CD8-positive, alpha-beta memory T cell (primary cell): ENCODE measurements around the gene DPH1. TPM values are rescaled to one million over a fixed set of nuclear protein-coding genes. Genes with fewer than 3 reads are reported as not detected.

Source experiments
- CTCF ChIA-PET: fragments of 350-600 bp; sonication (Branson Sonifier 250); formaldehyde crosslinking; loops from one replicate; lab custom pipeline; 2021; ENCODE audit warnings: antibody characterized with exemption; lab: Charles Lee
- POLR2A ChIA-PET: fragments of 350-600 bp; sonication (Branson Sonifier 250); formaldehyde crosslinking; loops from one replicate; lab custom pipeline; 2021; ENCODE audit warnings: antibody characterized with exemption; lab: Charles Lee
- DNase-seq, 5 donors: peaks; one replicate each; pipeline versions ENCODE4 v3.0.0 to v3.0.0-alpha.2; 2020 to 2022; ENCODE audit warnings: mixed read lengths in 1 of 5
- H3K27ac ChIP-seq: one replicate; pipeline ENCODE4 v1.7.0; 2013; ENCODE audit warnings: low read depth, mild to moderate bottlenecking, low read length, moderate library complexity
- H3K27me3 ChIP-seq: 2 replicates; pipeline ENCODE4 v1.7.0; 2013; ENCODE audit warnings: low read length, mild to moderate bottlenecking; ENCODE audit not compliant: insufficient read depth, poor library complexity, severe bottlenecking
- H3K36me3 ChIP-seq: 2 replicates; pipeline ENCODE4 v1.7.0; 2013; ENCODE audit warnings: mild to moderate bottlenecking, low read length, moderate library complexity; ENCODE audit not compliant: insufficient read depth
- H3K4me1 ChIP-seq: 2 replicates; pipeline ENCODE4 v1.7.0; 2013; ENCODE audit warnings: mild to moderate bottlenecking, low read length, moderate library complexity; ENCODE audit not compliant: insufficient read depth
- H3K4me3 ChIP-seq: 2 replicates; pipeline ENCODE4 v1.7.0; 2013; ENCODE audit warnings: mild to moderate bottlenecking, low read length
- H3K9me3 ChIP-seq: 2 replicates; pipeline ENCODE4 v1.7.0; 2013; ENCODE audit warnings: mild to moderate bottlenecking, low read length
- H3K27ac Mint-ChIP-seq, 8 donors: one replicate each; pipeline ENCODE4 v1.8.0; 2020 to 2021; ENCODE audit warnings: mixed read lengths in 8 of 8, mild to moderate bottlenecking in 6 of 8, inconsistent platforms in 3 of 8, moderate library complexity in 3 of 8
- H3K27me3 Mint-ChIP-seq, 2 donors: one replicate each; pipeline ENCODE4 v1.8.0; 2020 to 2021; ENCODE audit warnings: mixed read lengths in 2 of 2, mild to moderate bottlenecking in 1 of 2, moderate library complexity in 1 of 2
- H3K36me3 Mint-ChIP-seq, 3 donors: one replicate each; pipeline ENCODE4 v1.8.0; 2020 to 2021; ENCODE audit warnings: mixed read lengths in 3 of 3, inconsistent platforms in 1 of 3, mild to moderate bottlenecking in 1 of 3
- H3K4me1 Mint-ChIP-seq, 3 donors: one replicate each; pipeline ENCODE4 v1.8.0; 2020 to 2021; ENCODE audit warnings: mixed read lengths in 3 of 3, inconsistent platforms in 1 of 3, mild to moderate bottlenecking in 1 of 3
- H3K4me3 Mint-ChIP-seq, 7 donors: one replicate each; pipeline ENCODE4 v1.8.0; 2020 to 2021; ENCODE audit warnings: mixed read lengths in 7 of 7, mild to moderate bottlenecking in 6 of 7, moderate library complexity in 4 of 7, inconsistent platforms in 2 of 7
- H3K9me3 Mint-ChIP-seq, 5 donors: one replicate each; pipeline ENCODE4 v1.8.0; 2020 to 2022; ENCODE audit warnings: mixed read lengths in 5 of 5, mild to moderate bottlenecking in 3 of 5, moderate library complexity in 2 of 5, inconsistent platforms in 1 of 5
- polyA plus RNA-seq: library from polyadenylated mRNA; unstranded; fragments of 300-500 nt; fragmentation: Illumina TruSeq; gene quantifications from one replicate; pipeline ENCODE4 v1.2.3, GENCODE V29; 2021
- total RNA-seq, 2 experiments: library from RNA; stranded (reverse); gene quantifications; one replicate each; pipeline ENCODE4 v1.2.3, GENCODE V29; 2021

Gene DPH1
- total and polyA plus RNA-seq, 3 experiments from 2014 or later: 33.2 to 43.8 (median 38.5) TPM

GRCh38 chr17:2050300-2051060, 20.5 kb downstream of the DPH1 start:
- DNase-seq: peak; percentile 69 to 86 (median 74)
- Histone ChIP-seq H3K36me3 (no peaks in the 10 kb centered on the region), H3K4me1 (peaks cover 26% of the 10 kb centered on the region), H3K9me3 (no peaks in the 10 kb centered on the region), H3K27ac (no peak overlapping the region), H3K27me3 (no peaks in the 10 kb centered on the region), H3K4me3 (no peak overlapping the region)
- CTCF ChIA-PET: interaction anchor here (0.8 to 1.6 kb wide), 2 partner anchors 194 kb away, joined by 3 to 14 read pairs; no protein-coding TSS in a partner anchor
- Mint-ChIP-seq H3K27ac (peak overlapping the region in 1 of 8 donors; percentile 71), H3K4me1 (peaks cover 20 to 40% (median 22%) of the 10 kb centered on the region in 3 donors), H3K36me3 (no peaks in the 10 kb centered on the region), H3K9me3 (no peaks in the 10 kb centered on the region), H3K27me3 (peaks cover 0 to 2% of the 10 kb centered on the region in 2 donors), H3K4me3 (no peak overlapping the region)
- POLR2A ChIA-PET: interaction anchor here (0.6 to 1.3 kb wide), 3 partner anchors 26 to 227 kb away, joined by 3 read pairs; no protein-coding TSS in a partner anchor

GRCh38 chr17:2051061-2051932, 21.3 kb downstream of the DPH1 start:
- Histone ChIP-seq H3K27me3 (no peaks in the 10 kb centered on the region), H3K27ac (no peak overlapping the region), H3K9me3 (no peaks in the 10 kb centered on the region), H3K36me3 (no peaks in the 10 kb centered on the region), H3K4me3 (no peak overlapping the region), H3K4me1 (peaks cover 26% of the 10 kb centered on the region)
- Mint-ChIP-seq H3K27ac (peak overlapping the region in 6 of 8 donors; percentile 13 to 78 (median 70)), H3K4me1 (peaks cover 20 to 40% (median 22%) of the 10 kb centered on the region in 3 donors), H3K36me3 (no peaks in the 10 kb centered on the region), H3K27me3 (peaks cover 0 to 2% of the 10 kb centered on the region in 2 donors), H3K9me3 (no peaks in the 10 kb centered on the region), H3K4me3 (peak overlapping the region in 6 of 7 donors; percentile 41 to 75 (median 60))
- CTCF ChIA-PET: interaction anchor here (1.0 to 1.6 kb wide), 3 partner anchors 9 to 194 kb away, joined by 3 to 14 read pairs (median 4); partner anchors contain the start of gene OVCA2
- POLR2A ChIA-PET: interaction anchor here (0.6 to 1.3 kb wide), 6 partner anchors 27 to 228 kb away, joined by 3 to 6 read pairs (median 3); no protein-coding TSS in a partner anchor
- DNase-seq: no peak

- no peaks in the 10 kb centered on the region for H3K9me3 Mint-ChIP-seq
- H3K4me3 Mint-ChIP-seq: peak overlapping the region in 6 of 7 donors; percentile 41 to 75 (median 48)
- peaks cover 26% of the 10 kb centered on the region for H3K4me1 ChIP-seq
- H3K36me3 Mint-ChIP-seq: no peaks in the 10 kb centered on the region
- H3K27me3 ChIP-seq: no peaks in the 10 kb centered on the region
- no peak overlapping the region for H3K27ac ChIP-seq
- peak overlapping the region in 7 of 8 donors; percentile 51 to 87 (median 71) for H3K27ac Mint-ChIP-seq
- H3K36me3 ChIP-seq: no peaks in the 10 kb centered on the region
- ChIA-PET CTCF (interaction anchor here (1.0 to 1.6 kb wide), 3 partner anchors 8 to 193 kb away, joined by 3 to 14 read pairs (median 4); partner anchors contain the start of gene OVCA2), POLR2A (interaction anchor here (0.6 to 1.2 kb wide), 3 partner anchors 192 to 214 kb away, joined by 3 to 6 read pairs (median 4); no protein-coding TSS in a partner anchor)
- DNase-seq: no peak
- H3K4me1 Mint-ChIP-seq: peaks cover 22 to 43% (median 22%) of the 10 kb centered on the region in 3 donors
- peaks cover 0 to 2% of the 10 kb centered on the region in 2 donors for H3K27me3 Mint-ChIP-seq
- H3K9me3 ChIP-seq: no peaks in the 10 kb centered on the region
- no peak overlapping the region for H3K4me3 ChIP-seq
Measured at GRCh38 chr17:2051933-2052559, 22.1 kb downstream of the DPH1 start.

- H3K36me3 ChIP-seq: no peaks in the 10 kb centered on the region
Measured at GRCh38 chr17:2053380-2054261, 23.7 kb downstream of the DPH1 start.

GRCh38 chr17:2054262-2054511, 24.2 kb downstream of the DPH1 start:
- Histone ChIP-seq H3K36me3 (no peaks in the 10 kb centered on the region), H3K9me3 (no peaks in the 10 kb centered on the region), H3K4me1 (peaks cover 21% of the 10 kb centered on the region), H3K27me3 (no peaks in the 10 kb centered on the region), H3K4me3 (peak overlapping the region; percentile 64), H3K27ac (peak overlapping the region; percentile 85)
- DNase-seq: peak in 1 of 5 donors; percentile 73
- ChIA-PET CTCF (interaction anchor here (0.6 to 8.2 kb wide), 44 partner anchors 8 to 385 kb away, joined by 3 to 256 read pairs (median 4); partner anchors contain the start of genes RTN4RL1 and TSR1), POLR2A (interaction anchor here (0.5 to 4.4 kb wide), 9 partner anchors 10 to 347 kb away, joined by 3 to 37 read pairs (median 5); partner anchors contain the start of genes SMG6, SRR and TSR1)
- Mint-ChIP-seq H3K4me1 (peaks cover 16 to 35% (median 18%) of the 10 kb centered on the region in 3 donors), H3K9me3 (no peaks in the 10 kb centered on the region), H3K27ac (peak overlapping the region; percentile 85 to 97 (median 90)), H3K27me3 (peaks cover 0 to under 1% of the 10 kb centered on the region in 2 donors), H3K36me3 (no peaks in the 10 kb centered on the region), H3K4me3 (peak overlapping the region; percentile 79 to 92 (median 83))

More at GRCh38 chr17:2053380-2054261, 23.7 kb downstream of the DPH1 start:
- Histone ChIP-seq H3K9me3 (no peaks in the 10 kb centered on the region), H3K4me1 (peaks cover 27% of the 10 kb centered on the region), H3K27ac (peak overlapping the region; percentile 85), H3K4me3 (peak overlapping the region; percentile 64), H3K27me3 (no peaks in the 10 kb centered on the region)
- ChIA-PET POLR2A (interaction anchor here (0.7 to 4.4 kb wide), 5 partner anchors 12 to 348 kb away, joined by 3 to 37 read pairs (median 4); partner anchors contain the start of genes OVCA2 and TSR1), CTCF (interaction anchor here (0.6 to 8.2 kb wide), 28 partner anchors 8 to 337 kb away, joined by 3 to 256 read pairs (median 4); partner anchors contain the start of gene RTN4RL1)
- Mint-ChIP-seq H3K27ac (peak overlapping the region; percentile 85 to 97 (median 94)), H3K36me3 (no peaks in the 10 kb centered on the region), H3K27me3 (peaks cover 0 to 2% of the 10 kb centered on the region in 2 donors), H3K4me3 (peak overlapping the region; percentile 79 to 92 (median 83)), H3K9me3 (no peaks in the 10 kb centered on the region), H3K4me1 (peaks cover 19 to 41% (median 21%) of the 10 kb centered on the region in 3 donors)
- DNase-seq: peak; percentile 75 to 92 (median 76)

- H3K27ac Mint-ChIP-seq: peak within 1 kb of the TSS; percentile 85 to 97 (median 90)
- H3K9me3 Mint-ChIP-seq: no peaks in the 10 kb centered on the region
- Histone ChIP-seq H3K27me3 (no peaks in the 10 kb centered on the region), H3K27ac (peak within 1 kb of the TSS; percentile 85), H3K36me3 (no peaks in the 10 kb centered on the region), H3K9me3 (no peaks in the 10 kb centered on the region), H3K4me1 (peaks cover 18% of the 10 kb centered on the region), H3K4me3 (peak within 1 kb of the TSS; percentile 64)
- H3K4me3 Mint-ChIP-seq: peak within 1 kb of the TSS; percentile 79 to 92 (median 83)
- peaks cover 17 to 38% (median 18%) of the 10 kb centered on the region in 3 donors for H3K4me1 Mint-ChIP-seq
- peaks cover 0 to 3% of the 10 kb centered on the region in 2 donors for H3K27me3 Mint-ChIP-seq
- peaks cover 0 to 3% (median 0%) of the 10 kb centered on the region in 3 donors for H3K36me3 Mint-ChIP-seq
- ChIA-PET POLR2A (interaction anchor here (0.5 to 4.4 kb wide), 10 partner anchors 10 to 347 kb away, joined by 3 to 37 read pairs (median 4); partner anchors contain the start of genes SMG6, SRR and TSR1), CTCF (interaction anchor here (0.6 to 8.2 kb wide), 48 partner anchors 9 to 386 kb away, joined by 3 to 256 read pairs (median 4); partner anchors contain the start of genes RTN4RL1, SGSM2 and TSR1)
- peak; percentile 68 to 84 (median 79) for DNase-seq
Measured at GRCh38 chr17:2054512-2055291, 24.7 kb downstream of the DPH1 start, which contains the start of gene HIC1. TSS of gene HIC1 (plus strand) at chr17:2055103. CDS start at chr17:2056691, 1,588 bp downstream.
